Hepatocyte (in vitro differentiated cells): ENCODE results near the gene SLC5A3. TPM values are rescaled to one million over a fixed set of nuclear protein-coding genes. Genes with fewer than 3 reads are reported as not detected.
A peak's percentile ranks its signal among the peaks of the same experiment; 100 is the strongest.

Source experiments
- DNase-seq: peaks from one replicate; pipeline ENCODE4 v3.0.0-alpha.2; 2016; ENCODE audit warnings: low spot score
- H2AFZ ChIP-seq: fragments of 200-600 bp; sonication (generic); 2 replicates; pipeline ENCODE4 v1.6.0; 2016; ENCODE audit warnings: antibody characterized with exemption, mild to moderate bottlenecking
- H3K27ac ChIP-seq: fragments of 200-600 bp; sonication (generic); 2 replicates; pipeline ENCODE4 v1.5.1; 2016; ENCODE audit warnings: mild to moderate bottlenecking
- H3K27me3 ChIP-seq: fragments of 200-600 bp; sonication (generic); 2 replicates; pipeline ENCODE4 v1.6.1; 2016
- H3K36me3 ChIP-seq: fragments of 200-600 bp; sonication (generic); replicated peaks from 2 replicates; pipeline ENCODE4 v1.5.1; 2016; ENCODE audit warnings: low read depth; ENCODE audit not compliant: insufficient read depth
- H3K4me1 ChIP-seq: fragments of 200-600 bp; sonication (generic); 2 replicates; pipeline ENCODE4 v1.5.1; 2016; ENCODE audit warnings: mild to moderate bottlenecking, moderate library complexity; ENCODE audit not compliant: insufficient read depth
- H3K4me2 ChIP-seq: fragments of 200-600 bp; sonication (generic); 2 replicates; pipeline ENCODE4 v1.6.0; 2016
- H3K4me3 ChIP-seq: fragments of 200-600 bp; sonication (generic); 2 replicates; pipeline ENCODE4 v1.5.1; 2016; ENCODE audit warnings: mild to moderate bottlenecking
- H3K79me2 ChIP-seq: fragments of 200-600 bp; sonication (generic); 2 replicates; pipeline ENCODE4 v1.6.0; 2017; ENCODE audit warnings: mild to moderate bottlenecking
- H3K9me2 ChIP-seq: fragments of 200-600 bp; sonication (generic); replicated peaks from 2 replicates; pipeline ENCODE4 v1.6.0; 2017; ENCODE audit warnings: mild to moderate bottlenecking; ENCODE audit not compliant: insufficient read depth
- H3K9me3 ChIP-seq: fragments of 200-600 bp; sonication (generic); 2 replicates; pipeline ENCODE4 v1.5.1; 2016; ENCODE audit warnings: low read depth, mild to moderate bottlenecking
- H4K20me1 ChIP-seq: fragments of 200-600 bp; sonication (generic); 2 replicates; pipeline ENCODE4 v1.6.0; 2016; ENCODE audit warnings: mild to moderate bottlenecking; ENCODE audit not compliant: insufficient read depth, poor library complexity, severe bottlenecking
- EZH2 ChIP-seq: fragments of 200-600 bp; sonication (generic); IDR thresholded peaks from 2 replicates; pipeline ENCODE4 v1.6.1; 2016; ENCODE audit warnings: antibody characterized with exemption, mild to moderate bottlenecking, borderline replicate concordance
- EZH2phosphoT487 ChIP-seq: fragments of 200-600 bp; sonication (generic); IDR thresholded peaks from one replicate; pipeline ENCODE4 v1.6.1; 2018; ENCODE audit warnings: antibody characterized with exemption, mild to moderate bottlenecking, low read depth, moderate library complexity; ENCODE audit not compliant: unreplicated experiment, severe bottlenecking
- WGBS: methylation state at CpG from one replicate; pipeline ENCODE4 v1.1.6; 2016; ENCODE audit warnings: low lambda C conversion rate; ENCODE audit errors: missing lambda C conversion rate; 5-methylcytosine and 5-hydroxymethylcytosine counted together
- polyA plus RNA-seq: library from polyadenylated mRNA; unstranded; fragments of >200 nt; fragmentation: Nextera tagmentation; extraction: Ambion mirVana; gene quantifications from 2 replicates; pipeline ENCODE4 v1.2.1, GENCODE V29; 2016
- total RNA-seq: library from RNA; depleted of rRNA; stranded (reverse); fragments of >200 nt; gene quantifications from 2 replicates; pipeline ENCODE4 v1.2.3, GENCODE V29; 2014
- TF ChIP-seq, protein P1 (sequence below): fragments of 200-600 bp; sonication (generic); IDR thresholded peaks from 2 replicates; pipeline ENCODE4 v1.5.1; 2016; ENCODE audit warnings: antibody characterized with exemption, mild to moderate bottlenecking; ENCODE audit not compliant: poor library complexity

Gene SLC5A3
- total and polyA plus RNA-seq, 2 experiments from 2014 or later = 8.1 to 64.0 TPM

DNA sequence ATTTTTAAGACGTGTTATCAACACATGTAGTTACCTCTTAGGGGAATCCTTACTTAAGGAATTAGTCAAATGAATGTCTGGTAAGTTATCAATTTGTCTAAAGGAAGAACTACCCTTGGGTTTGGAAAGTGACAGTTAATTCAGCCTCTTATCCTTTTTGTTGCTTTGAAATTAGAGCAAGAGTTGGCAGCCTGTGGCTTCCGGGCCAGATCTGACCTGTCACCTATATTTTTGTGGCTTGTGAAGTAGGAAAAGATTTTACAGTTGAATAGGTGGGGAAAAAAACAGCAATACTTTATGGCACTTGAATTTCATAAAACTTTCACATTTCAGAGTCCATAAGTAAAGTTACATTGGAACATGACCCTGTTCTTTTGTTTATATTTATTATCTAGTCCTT, 5.5 kb downstream of the SLC5A3 start:
- DNase-seq = no peak
- Histone ChIP-seq H4K20me1 (peaks cover 54% of the 10 kb centered on the region), H3K27ac (peak overlapping the region; percentile 1), H3K36me3 (no peaks in the 10 kb centered on the region), H3K4me3 (no peak overlapping the region), H3K9me2 (no peaks in the 10 kb centered on the region), H3K4me2 (peak overlapping the region; percentile 24), H3K4me1 (peaks cover 41% of the 10 kb centered on the region), H2AFZ (no peak overlapping the region), H3K9me3 (no peaks in the 10 kb centered on the region), H3K27me3 (no peaks in the 10 kb centered on the region), H3K79me2 (peaks cover 99% of the 10 kb centered on the region)
- WGBS = 86% methylated on average over 2 of the region's 2 CpGs
- TF ChIP-seq, protein P1, sequence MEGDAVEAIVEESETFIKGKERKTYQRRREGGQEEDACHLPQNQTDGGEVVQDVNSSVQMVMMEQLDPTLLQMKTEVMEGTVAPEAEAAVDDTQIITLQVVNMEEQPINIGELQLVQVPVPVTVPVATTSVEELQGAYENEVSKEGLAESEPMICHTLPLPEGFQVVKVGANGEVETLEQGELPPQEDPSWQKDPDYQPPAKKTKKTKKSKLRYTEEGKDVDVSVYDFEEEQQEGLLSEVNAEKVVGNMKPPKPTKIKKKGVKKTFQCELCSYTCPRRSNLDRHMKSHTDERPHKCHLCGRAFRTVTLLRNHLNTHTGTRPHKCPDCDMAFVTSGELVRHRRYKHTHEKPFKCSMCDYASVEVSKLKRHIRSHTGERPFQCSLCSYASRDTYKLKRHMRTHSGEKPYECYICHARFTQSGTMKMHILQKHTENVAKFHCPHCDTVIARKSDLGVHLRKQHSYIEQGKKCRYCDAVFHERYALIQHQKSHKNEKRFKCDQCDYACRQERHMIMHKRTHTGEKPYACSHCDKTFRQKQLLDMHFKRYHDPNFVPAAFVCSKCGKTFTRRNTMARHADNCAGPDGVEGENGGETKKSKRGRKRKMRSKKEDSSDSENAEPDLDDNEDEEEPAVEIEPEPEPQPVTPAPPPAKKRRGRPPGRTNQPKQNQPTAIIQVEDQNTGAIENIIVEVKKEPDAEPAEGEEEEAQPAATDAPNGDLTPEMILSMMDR = no peak
- TF ChIP-seq EZH2 (no peak), EZH2phosphoT487 (no peak)

DNA sequence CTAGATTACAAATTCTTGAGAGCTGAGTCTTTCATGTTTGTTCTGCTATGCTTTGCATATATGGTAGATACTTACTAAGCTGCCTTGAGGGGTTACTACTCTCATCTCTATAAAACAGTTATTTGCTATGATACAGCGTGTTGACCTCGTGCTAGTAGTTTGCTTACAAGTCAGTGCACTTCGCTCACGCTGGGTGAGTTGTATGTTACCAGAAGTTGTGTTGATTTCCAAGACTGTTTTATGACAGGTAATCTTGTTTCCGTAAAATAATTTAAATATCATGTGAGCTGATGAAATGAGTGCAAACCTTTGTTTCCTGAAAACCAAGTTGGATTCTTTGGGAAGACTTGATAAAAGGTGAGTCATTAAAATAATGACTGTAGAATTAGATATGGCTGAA, 7.3 kb downstream of the SLC5A3 start:
- H3K79me2 ChIP-seq = peaks cover 100% of the 10 kb centered on the region
- TF ChIP-seq, protein P1 = no peak
- TF ChIP-seq EZH2 (no peak), EZH2phosphoT487 (no peak)
- H2AFZ ChIP-seq = no peak overlapping the region
- H3K36me3 ChIP-seq = no peaks in the 10 kb centered on the region
- peaks cover 54% of the 10 kb centered on the region for H4K20me1 ChIP-seq
- no peaks in the 10 kb centered on the region for H3K9me2 ChIP-seq
- no peak overlapping the region for H3K4me3 ChIP-seq
- no peak overlapping the region for H3K4me2 ChIP-seq
- H3K27me3 ChIP-seq = no peaks in the 10 kb centered on the region
- no peak overlapping the region for H3K27ac ChIP-seq
- peaks cover 35% of the 10 kb centered on the region for H3K4me1 ChIP-seq
- 90% methylated on average over 5 of the region's 5 CpGs for WGBS
- H3K9me3 ChIP-seq = no peaks in the 10 kb centered on the region
- DNase-seq = no peak

DNA sequence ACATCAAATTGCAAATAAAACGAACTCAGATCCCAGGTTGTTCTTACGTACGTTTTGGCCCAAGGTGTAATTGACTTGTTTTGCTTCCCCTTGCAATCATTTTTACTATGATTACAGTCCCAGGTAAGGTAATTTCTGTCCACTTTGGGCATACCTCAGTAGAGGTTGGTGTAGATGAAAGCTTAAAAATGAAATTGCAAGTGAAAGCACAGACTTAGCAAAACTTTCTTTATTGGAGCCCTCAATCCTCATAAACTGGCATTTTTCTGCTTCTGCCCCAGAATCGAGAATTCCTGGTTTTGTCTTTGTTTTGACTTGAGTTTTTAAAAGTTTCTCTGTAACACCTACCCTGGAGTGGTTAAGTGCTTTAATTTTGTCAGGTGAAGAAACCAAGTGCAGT, 9.4 kb downstream of the SLC5A3 start:
- Histone ChIP-seq H4K20me1 (peaks cover 52% of the 10 kb centered on the region), H3K4me1 (peaks cover 18% of the 10 kb centered on the region), H3K4me3 (no peak overlapping the region), H3K27me3 (no peaks in the 10 kb centered on the region), H3K9me3 (no peaks in the 10 kb centered on the region), H3K4me2 (peak overlapping the region; percentile 6), H3K36me3 (no peaks in the 10 kb centered on the region), H3K79me2 (peaks cover 100% of the 10 kb centered on the region), H2AFZ (no peak overlapping the region), H3K9me2 (no peaks in the 10 kb centered on the region), H3K27ac (no peak overlapping the region)
- TF ChIP-seq, protein P1 = no peak
- TF ChIP-seq EZH2phosphoT487 (no peak), EZH2 (no peak)
- 71% methylated on average over 4 of the region's 4 CpGs for WGBS
- DNase-seq = no peak

DNA sequence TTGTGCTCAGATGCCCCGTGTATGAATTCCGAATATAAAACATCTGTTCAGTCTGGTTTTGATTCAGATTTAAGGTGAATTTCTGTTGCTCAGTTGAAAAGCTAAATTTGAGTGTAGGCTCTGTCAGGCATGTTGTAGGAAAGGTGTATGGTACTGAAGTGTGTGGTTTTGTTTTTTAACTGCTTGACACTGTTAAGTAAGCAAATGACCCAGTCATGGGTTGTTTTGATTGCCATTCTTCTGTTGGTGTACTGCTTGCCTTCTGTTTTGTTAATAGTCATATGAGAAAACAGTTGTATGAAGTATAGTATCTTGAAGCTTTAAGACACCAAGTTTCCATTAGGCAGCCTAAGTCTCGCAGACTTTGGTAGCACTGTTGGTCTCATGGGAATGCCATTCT, 10.0 kb downstream of the SLC5A3 start:
- H3K27ac ChIP-seq = no peak overlapping the region
- no peaks in the 10 kb centered on the region for H3K27me3 ChIP-seq
- H3K79me2 ChIP-seq = peaks cover 98% of the 10 kb centered on the region
- no peak for DNase-seq
- H2AFZ ChIP-seq = no peak overlapping the region
- WGBS = 96% methylated on average over 3 of the region's 3 CpGs
- H3K36me3 ChIP-seq = no peaks in the 10 kb centered on the region
- peaks cover 55% of the 10 kb centered on the region for H4K20me1 ChIP-seq
- no peak overlapping the region for H3K4me3 ChIP-seq
- no peaks in the 10 kb centered on the region for H3K9me3 ChIP-seq
- H3K4me1 ChIP-seq = peaks cover 18% of the 10 kb centered on the region
- peak overlapping the region; percentile 6 for H3K4me2 ChIP-seq
- H3K9me2 ChIP-seq = no peaks in the 10 kb centered on the region
- TF ChIP-seq EZH2 = no peak
- no peak for TF ChIP-seq EZH2phosphoT487
- TF ChIP-seq, protein P1 = no peak
